Fibroblast of lung (primary cell): ENCODE measurements around the gene CEP72.

Source experiments
- CTCF ChIP-seq, 2 donors: IDR thresholded peaks in 1 of 2; conservative IDR thresholded peaks in 1 of 2; 1 replicate in 1 of 2; 2 replicates in 1 of 2; pipeline ENCODE4 v1.5.1; 2011 to 2012; ENCODE audit warnings: low read length in 2 of 2, control low read depth in 1 of 2, inconsistent platforms in 1 of 2, low read depth in 1 of 2, mild to moderate bottlenecking in 1 of 2
- EZH2 ChIP-seq: IDR thresholded peaks from 2 replicates; pipeline ENCODE4 v1.5.1; 2012; ENCODE audit warnings: low read length, control low read depth, mild to moderate bottlenecking; ENCODE audit errors: missing control alignments

DNA sequence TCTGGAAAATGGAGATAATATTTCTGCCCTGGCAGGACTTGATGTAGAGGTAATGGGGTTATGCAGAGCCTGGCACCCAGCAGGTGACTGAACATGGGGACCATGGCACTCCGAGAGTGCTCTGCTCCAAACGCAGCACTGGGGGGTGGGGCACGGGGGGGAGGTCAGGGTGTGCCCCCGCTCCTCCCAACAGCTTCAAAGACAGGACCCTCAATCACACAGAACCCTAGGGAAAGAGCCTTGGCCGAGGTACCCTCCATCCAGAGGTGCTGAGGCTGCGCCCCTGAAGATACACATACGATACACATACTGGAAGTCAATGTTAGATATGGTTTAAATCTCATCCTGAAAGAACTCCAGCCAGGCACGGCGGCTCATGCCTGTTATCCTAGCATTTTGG, 26.6 kb upstream of the CEP72 start:
- TF ChIP-seq CTCF (conservative IDR thresholded peaks at IDR 0.05 in 1 of 2, IDR thresholded peaks at IDR 0.05 in 1 of 2; ENCODE audit: low read depth in 1 of 2, low read length in 2 of 2) (no peak), EZH2 (no peak)
